Ovary (tissue), 9 donors: ENCODE measurements around the gene ACTL6B. TPM values are rescaled to one million over a fixed set of nuclear protein-coding genes. Genes with fewer than 3 reads are reported as not detected.

Source experiments
- DNase-seq, 5 donors: peaks; one replicate each; pipeline ENCODE4 v3.0.0-alpha.2; 2019 to 2020
- H3K27ac ChIP-seq, 2 donors: fragments of 200-600 bp; one replicate each; pipeline versions ENCODE4 v1.5.1 to v1.8.0; 2019 to 2022
- H3K27me3 ChIP-seq: fragments of 200-600 bp; one replicate; pipeline ENCODE4 v1.8.0; 2022
- H3K36me3 ChIP-seq: fragments of 200-600 bp; sonication (generic); one replicate; pipeline ENCODE4 v1.5.1; 2019
- H3K4me1 ChIP-seq: one replicate; pipeline ENCODE4 v1.8.1; 2013; ENCODE audit warnings: mild to moderate bottlenecking, moderate library complexity; ENCODE audit not compliant: insufficient read depth
- H3K4me3 ChIP-seq: fragments of 200-600 bp; sonication (generic); one replicate; pipeline ENCODE4 v1.5.1; 2017
- H3K9me3 ChIP-seq, 2 donors: fragments of 200-600 bp in 1 of 2; sonication (generic) in 1 of 2; one replicate each; pipeline versions ENCODE4 v1.5.1 to v1.8.1; 2013 to 2019; ENCODE audit warnings: mild to moderate bottlenecking in 1 of 2, moderate library complexity in 1 of 2
- EP300 ChIP-seq: sonication (generic); formaldehyde crosslinking; IDR thresholded peaks from one replicate; pipeline ENCODE4 v1.6.1; 2017; ENCODE audit warnings: antibody characterized with exemption
- POLR2A ChIP-seq: fragments of 450-650 bp; IDR thresholded peaks from one replicate; pipeline ENCODE4 v1.6.1; 2017; ENCODE audit warnings: antibody characterized with exemption, mild to moderate bottlenecking, moderate library complexity
- WGBS, 3 donors: extraction: QIAGEN DNeasy Blood & Tissue Kit in 1 of 3; methylation state at CpG; one replicate each; pipeline versions ENCODE4 v1.1.5 to v1.1.7; 2013 to 2017; 5-methylcytosine and 5-hydroxymethylcytosine counted together
- intact Hi-C, 4 donors: fragments of 100-400 bp; cut with DNase I; formaldehyde crosslinking; loops; one replicate each; pipeline versions ENCODE4 v1.11.0 to v1.15.1; 2022 to 2023
- polyA plus RNA-seq, 2 donors: library from polyadenylated mRNA; stranded (reverse); fragments of 200-250 nt in 1 of 2; fragments of 350-450 nt in 1 of 2; fragmentation: Illumina TruSeq in 1 of 2; extraction: RNeasy Lipid Tissue Mini Kit (QIAGEN cat#74804) in 1 of 2; gene quantifications; one replicate each; pipeline ENCODE4 v1.2.3, GENCODE V29; 2013 to 2014
- total RNA-seq, 7 donors: library from RNA; depleted of rRNA in 2 of 7; stranded (reverse); fragments of >200 nt in 2 of 7; fragmentation: NEBNext Ultra II Directional in 3 of 7; extraction: Animal tissue kit (Norgen Biotek cat#: 25700) in 3 of 7; gene quantifications; one replicate each; pipeline versions ENCODE4 v1.1.0 to v1.2.4, GENCODE V29; 2016 to 2023
- TF ChIP-seq, protein P1 (sequence below), 3 donors: fragments of 450-650 bp in 2 of 3; fragments of 200-600 bp in 1 of 3; IDR thresholded peaks; one replicate each; pipeline versions ENCODE4 v1.5.1 to v1.8.0; 2016 to 2022; ENCODE audit warnings: antibody characterized with exemption in 3 of 3, mild to moderate bottlenecking in 1 of 3
- donor health status: DM: no; HTN: no; CAD: no; lungs with moderate emphysema.
- donor health status: DM: no; HTN: no; CAD: no.
- donor health status: Bipolar disorder and iron deficiency.
- donor health status: DM: yes; HTN: yes; CAD: no.
- donor health status: DM: no; HTN: no; CAD: no.
- donor health status: DM: yes; HTN: yes; CAD: no.

ACTL6B gene
- total and polyA plus RNA-seq, 9 donors = not detected

DNA sequence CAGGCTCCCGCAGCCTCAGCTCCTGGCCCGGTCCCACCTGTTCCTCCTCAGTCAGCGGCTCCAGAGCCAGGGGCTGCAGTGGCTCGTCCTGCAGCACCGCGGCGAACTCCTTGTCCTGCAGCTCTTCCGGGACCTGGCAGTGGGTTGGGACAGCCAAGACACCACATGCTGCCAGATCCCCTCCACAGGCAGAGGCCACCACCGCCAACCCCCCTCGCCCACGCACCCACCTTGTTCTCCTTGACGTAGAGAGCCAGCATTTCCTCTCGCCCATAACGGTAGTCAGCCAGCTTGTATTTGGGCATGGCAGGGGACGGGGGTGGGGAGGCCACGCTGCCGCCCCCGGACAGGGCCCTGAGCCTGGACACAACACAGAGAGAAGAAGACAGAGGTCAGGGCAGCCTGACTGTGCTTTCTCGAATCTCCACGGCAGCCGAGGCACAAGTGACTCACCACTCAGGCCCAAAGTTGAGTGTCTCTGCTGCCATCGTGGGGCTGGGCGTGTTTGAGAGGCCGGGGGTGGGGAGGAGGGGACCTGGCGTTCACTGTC, 31.6 kb upstream of the ACTL6B start:
- Histone ChIP-seq H3K36me3 (no peaks in the 10 kb centered on the region), H3K4me3 (no peak overlapping the region), H3K27ac (no peak overlapping the region), H3K27me3 (no peaks in the 10 kb centered on the region), H3K4me1 (peaks cover 14% of the 10 kb centered on the region), H3K9me3 (no peaks in the 10 kb centered on the region)
- intact Hi-C loops = loop anchor here in 2 of 4 donors (5.0 kb wide), 2 partner anchors 116 to 126 kb away; partner anchors contain the start of gene SAP25 (in 1 of the 2)
- WGBS, 3 donors = 60 to 65% (median 62%) methylated on average over 25 of the region's 25 CpGs
- TF ChIP-seq, protein P1, sequence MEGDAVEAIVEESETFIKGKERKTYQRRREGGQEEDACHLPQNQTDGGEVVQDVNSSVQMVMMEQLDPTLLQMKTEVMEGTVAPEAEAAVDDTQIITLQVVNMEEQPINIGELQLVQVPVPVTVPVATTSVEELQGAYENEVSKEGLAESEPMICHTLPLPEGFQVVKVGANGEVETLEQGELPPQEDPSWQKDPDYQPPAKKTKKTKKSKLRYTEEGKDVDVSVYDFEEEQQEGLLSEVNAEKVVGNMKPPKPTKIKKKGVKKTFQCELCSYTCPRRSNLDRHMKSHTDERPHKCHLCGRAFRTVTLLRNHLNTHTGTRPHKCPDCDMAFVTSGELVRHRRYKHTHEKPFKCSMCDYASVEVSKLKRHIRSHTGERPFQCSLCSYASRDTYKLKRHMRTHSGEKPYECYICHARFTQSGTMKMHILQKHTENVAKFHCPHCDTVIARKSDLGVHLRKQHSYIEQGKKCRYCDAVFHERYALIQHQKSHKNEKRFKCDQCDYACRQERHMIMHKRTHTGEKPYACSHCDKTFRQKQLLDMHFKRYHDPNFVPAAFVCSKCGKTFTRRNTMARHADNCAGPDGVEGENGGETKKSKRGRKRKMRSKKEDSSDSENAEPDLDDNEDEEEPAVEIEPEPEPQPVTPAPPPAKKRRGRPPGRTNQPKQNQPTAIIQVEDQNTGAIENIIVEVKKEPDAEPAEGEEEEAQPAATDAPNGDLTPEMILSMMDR (IDR thresholded peaks at IDR 0.05) = no peak
- no peak for TF ChIP-seq EP300
- TF ChIP-seq POLR2A = no peak
- no peak for DNase-seq

DNA sequence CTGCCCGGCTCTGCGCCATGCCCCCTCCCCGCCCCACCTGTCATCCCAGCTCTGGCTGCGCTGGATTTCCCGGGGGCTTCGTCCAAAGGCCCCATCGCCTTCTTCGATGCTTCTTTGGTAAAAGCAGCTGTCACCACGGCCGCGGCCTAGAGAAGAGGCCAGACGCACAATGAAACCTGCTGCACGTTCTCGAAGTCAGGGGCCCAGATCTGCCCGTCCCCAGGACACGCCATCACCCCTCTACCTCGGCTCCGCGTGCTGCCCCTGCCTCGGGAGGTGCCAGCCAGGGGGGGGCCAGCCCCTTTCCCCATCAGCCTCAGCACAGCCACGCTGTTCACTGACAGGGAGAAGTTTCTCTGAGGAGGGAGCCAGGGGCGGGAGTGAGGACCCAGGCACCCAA, 31.0 kb upstream of the ACTL6B start:
- WGBS, 3 donors = 80 to 87% (median 84%) methylated on average over 22 of the region's 22 CpGs
- no peaks in the 10 kb centered on the region for H3K36me3 ChIP-seq
- H3K27ac ChIP-seq = no peak overlapping the region
- H3K27me3 ChIP-seq = no peaks in the 10 kb centered on the region
- H3K9me3 ChIP-seq = no peaks in the 10 kb centered on the region
- intact Hi-C loops = loop anchor here in 2 of 4 donors (5.0 kb wide), 2 partner anchors 115 to 125 kb away; partner anchors contain the start of gene SAP25 (in 1 of the 2)
- TF ChIP-seq EP300 (no peak), POLR2A (no peak)
- TF ChIP-seq, protein P1 (IDR thresholded peaks at IDR 0.05) = no peak
- H3K4me3 ChIP-seq = no peak overlapping the region
- H3K4me1 ChIP-seq = peaks cover 11% of the 10 kb centered on the region
- no peak for DNase-seq

- H3K4me3 ChIP-seq = no peak overlapping the region
- no peaks in the 10 kb centered on the region for H3K27me3 ChIP-seq
- intact Hi-C loops = loop anchor here in 2 of 4 donors (5.0 kb wide), 2 partner anchors 115 to 125 kb away; partner anchors contain the start of gene SAP25 (in 1 of the 2)
- H3K36me3 ChIP-seq = no peaks in the 10 kb centered on the region
- DNase-seq = no peak
- H3K27ac ChIP-seq = no peak overlapping the region
- H3K4me1 ChIP-seq = peaks cover 9% of the 10 kb centered on the region
- no peak for TF ChIP-seq EP300
- no peak for TF ChIP-seq POLR2A
- H3K9me3 ChIP-seq = no peaks in the 10 kb centered on the region
- WGBS, 3 donors = 88 to 90% (median 88%) methylated on average over 17 of the region's 17 CpGs
These were observed 30.6 kb upstream of the ACTL6B start for GRCh38 chr7:100686822-100687211.

DNA sequence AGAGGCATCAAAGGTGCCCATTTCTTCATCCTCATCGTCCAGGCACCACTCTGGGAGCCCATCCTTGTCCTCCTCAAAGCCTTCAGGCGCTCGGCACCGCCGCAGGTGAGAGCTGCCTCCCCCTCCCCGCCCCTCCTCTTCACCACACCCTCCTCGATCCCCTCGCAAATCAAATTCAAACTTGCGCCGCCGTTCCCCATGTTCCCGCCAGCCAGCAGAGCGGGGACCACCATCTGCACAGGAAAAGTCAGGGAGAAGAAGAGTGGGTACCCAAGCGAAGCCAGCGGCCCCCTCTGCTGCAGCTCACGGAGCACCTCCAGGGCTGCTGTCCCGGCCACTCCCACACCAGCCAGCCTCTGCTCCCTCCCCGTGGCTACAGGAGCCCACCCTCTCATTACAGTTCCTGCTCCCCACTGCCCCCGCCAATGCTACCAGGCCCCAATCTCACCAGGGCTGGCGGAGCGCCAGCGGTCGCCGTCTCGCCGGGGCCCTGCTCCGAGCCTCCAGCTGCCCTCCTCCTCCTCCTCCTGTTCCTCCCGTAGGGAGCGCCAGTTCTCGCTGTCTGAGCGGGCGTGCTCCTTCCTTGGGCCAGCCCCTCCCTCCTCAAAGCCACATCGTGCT, 30.1 kb upstream of the ACTL6B start:
- intact Hi-C loops = loop anchor here in 2 of 4 donors (5.0 kb wide), 2 partner anchors 114 to 124 kb away; partner anchors contain the start of gene SAP25 (in 1 of the 2)
- 72 to 77% (median 75%) methylated on average over 33 of the region's 33 CpGs for WGBS, 3 donors
- Histone ChIP-seq H3K27me3 (no peaks in the 10 kb centered on the region), H3K4me3 (no peak overlapping the region), H3K4me1 (peaks cover 7% of the 10 kb centered on the region), H3K27ac (no peak overlapping the region), H3K36me3 (no peaks in the 10 kb centered on the region), H3K9me3 (no peaks in the 10 kb centered on the region)
- peak in 1 of 5 donors; percentile 42 for DNase-seq
- TF ChIP-seq POLR2A (no peak), EP300 (no peak)
- TF ChIP-seq, protein P1 (IDR thresholded peaks at IDR 0.05) = no peak
